WTC11 (cell line): ENCODE results near the gene GHR.

ENCODE experiments used
- ATF3 ChIP-seq: sonication (generic); formaldehyde crosslinking; conservative IDR thresholded peaks from 2 replicates; pipeline ENCODE4 v1.8.1; 2022; ENCODE audit warnings: mild to moderate bottlenecking, missing genetic modification reagents
- CTCF ChIP-seq: fragments of 200-600 bp; IDR thresholded peaks from 2 replicates; pipeline ENCODE4 v1.8.0; 2022; ENCODE audit warnings: antibody characterized with exemption
- E2F1 ChIP-seq: sonication (generic); formaldehyde crosslinking; IDR thresholded peaks from 2 replicates; pipeline ENCODE4 v1.8.0; 2022; ENCODE audit warnings: mild to moderate bottlenecking, missing genetic modification reagents
- ELF4 ChIP-seq: sonication (generic); formaldehyde crosslinking; IDR thresholded peaks from 2 replicates; pipeline ENCODE4 v1.8.1; 2022; ENCODE audit warnings: low read depth, mild to moderate bottlenecking, moderate library complexity, missing genetic modification reagents
- IRF2 ChIP-seq: sonication (generic); formaldehyde crosslinking; IDR thresholded peaks from 2 replicates; pipeline ENCODE4 v1.8.0; 2022; ENCODE audit warnings: low read depth, missing genetic modification reagents, borderline replicate concordance
- SP1 ChIP-seq: sonication (generic); formaldehyde crosslinking; conservative IDR thresholded peaks from 2 replicates; pipeline ENCODE4 v1.8.1; 2022; ENCODE audit warnings: missing genetic modification reagents
- TEAD1 ChIP-seq: sonication (generic); formaldehyde crosslinking; IDR thresholded peaks from 2 replicates; pipeline ENCODE4 v1.8.0; 2022; ENCODE audit warnings: mild to moderate bottlenecking, missing genetic modification reagents
- ZNF219 ChIP-seq: sonication (generic); formaldehyde crosslinking; IDR thresholded peaks from 2 replicates; pipeline ENCODE4 v1.8.0; 2023; ENCODE audit warnings: missing genetic modification reagents, mild to moderate bottlenecking, borderline replicate concordance
- TF ChIP-seq, protein P1 (sequence below): sonication (generic); formaldehyde crosslinking; IDR thresholded peaks from 2 replicates; pipeline ENCODE4 v1.8.1; 2023; ENCODE audit warnings: mild to moderate bottlenecking, missing genetic modification reagents
- TF ChIP-seq, protein P2 (sequence below): sonication (generic); formaldehyde crosslinking; IDR thresholded peaks from 2 replicates; pipeline ENCODE4 v1.8.0; 2023; ENCODE audit warnings: missing genetic modification reagents, mild to moderate bottlenecking, borderline replicate concordance

DNA sequence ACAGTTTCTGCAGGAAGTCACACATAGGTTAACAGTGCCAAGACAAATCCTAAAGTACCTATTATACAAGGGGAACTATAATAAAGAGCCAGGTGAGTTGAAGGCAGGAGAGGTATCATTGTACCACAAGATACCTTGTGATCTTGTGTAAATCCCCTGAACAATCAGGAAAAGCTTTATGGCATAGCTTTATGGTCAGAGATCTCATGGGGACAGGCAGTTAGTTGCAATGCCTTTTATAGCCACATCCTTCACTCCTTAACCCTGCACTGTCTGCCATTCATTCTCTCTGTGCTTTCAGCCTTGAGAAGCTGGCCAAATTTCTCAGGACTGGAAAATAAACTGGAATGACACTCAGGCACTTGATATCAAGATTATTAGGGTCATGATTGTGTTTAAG, 97.0 kb downstream of the GHR start:
- TF ChIP-seq, protein P1, sequence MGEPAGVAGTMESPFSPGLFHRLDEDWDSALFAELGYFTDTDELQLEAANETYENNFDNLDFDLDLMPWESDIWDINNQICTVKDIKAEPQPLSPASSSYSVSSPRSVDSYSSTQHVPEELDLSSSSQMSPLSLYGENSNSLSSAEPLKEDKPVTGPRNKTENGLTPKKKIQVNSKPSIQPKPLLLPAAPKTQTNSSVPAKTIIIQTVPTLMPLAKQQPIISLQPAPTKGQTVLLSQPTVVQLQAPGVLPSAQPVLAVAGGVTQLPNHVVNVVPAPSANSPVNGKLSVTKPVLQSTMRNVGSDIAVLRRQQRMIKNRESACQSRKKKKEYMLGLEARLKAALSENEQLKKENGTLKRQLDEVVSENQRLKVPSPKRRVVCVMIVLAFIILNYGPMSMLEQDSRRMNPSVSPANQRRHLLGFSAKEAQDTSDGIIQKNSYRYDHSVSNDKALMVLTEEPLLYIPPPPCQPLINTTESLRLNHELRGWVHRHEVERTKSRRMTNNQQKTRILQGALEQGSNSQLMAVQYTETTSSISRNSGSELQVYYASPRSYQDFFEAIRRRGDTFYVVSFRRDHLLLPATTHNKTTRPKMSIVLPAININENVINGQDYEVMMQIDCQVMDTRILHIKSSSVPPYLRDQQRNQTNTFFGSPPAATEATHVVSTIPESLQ (CRISPR knock-in tag) = no peak
- TF ChIP-seq CTCF (no peak), ELF4 (CRISPR knock-in tag) (no peak), IRF2 (CRISPR knock-in tag) (no peak), ZNF219 (CRISPR knock-in tag) (no peak), ATF3 (CRISPR knock-in tag) (no peak), TEAD1 (CRISPR knock-in tag) (no peak), SP1 (CRISPR knock-in tag) (no peak), E2F1 (no peak)
- TF ChIP-seq, protein P2, sequence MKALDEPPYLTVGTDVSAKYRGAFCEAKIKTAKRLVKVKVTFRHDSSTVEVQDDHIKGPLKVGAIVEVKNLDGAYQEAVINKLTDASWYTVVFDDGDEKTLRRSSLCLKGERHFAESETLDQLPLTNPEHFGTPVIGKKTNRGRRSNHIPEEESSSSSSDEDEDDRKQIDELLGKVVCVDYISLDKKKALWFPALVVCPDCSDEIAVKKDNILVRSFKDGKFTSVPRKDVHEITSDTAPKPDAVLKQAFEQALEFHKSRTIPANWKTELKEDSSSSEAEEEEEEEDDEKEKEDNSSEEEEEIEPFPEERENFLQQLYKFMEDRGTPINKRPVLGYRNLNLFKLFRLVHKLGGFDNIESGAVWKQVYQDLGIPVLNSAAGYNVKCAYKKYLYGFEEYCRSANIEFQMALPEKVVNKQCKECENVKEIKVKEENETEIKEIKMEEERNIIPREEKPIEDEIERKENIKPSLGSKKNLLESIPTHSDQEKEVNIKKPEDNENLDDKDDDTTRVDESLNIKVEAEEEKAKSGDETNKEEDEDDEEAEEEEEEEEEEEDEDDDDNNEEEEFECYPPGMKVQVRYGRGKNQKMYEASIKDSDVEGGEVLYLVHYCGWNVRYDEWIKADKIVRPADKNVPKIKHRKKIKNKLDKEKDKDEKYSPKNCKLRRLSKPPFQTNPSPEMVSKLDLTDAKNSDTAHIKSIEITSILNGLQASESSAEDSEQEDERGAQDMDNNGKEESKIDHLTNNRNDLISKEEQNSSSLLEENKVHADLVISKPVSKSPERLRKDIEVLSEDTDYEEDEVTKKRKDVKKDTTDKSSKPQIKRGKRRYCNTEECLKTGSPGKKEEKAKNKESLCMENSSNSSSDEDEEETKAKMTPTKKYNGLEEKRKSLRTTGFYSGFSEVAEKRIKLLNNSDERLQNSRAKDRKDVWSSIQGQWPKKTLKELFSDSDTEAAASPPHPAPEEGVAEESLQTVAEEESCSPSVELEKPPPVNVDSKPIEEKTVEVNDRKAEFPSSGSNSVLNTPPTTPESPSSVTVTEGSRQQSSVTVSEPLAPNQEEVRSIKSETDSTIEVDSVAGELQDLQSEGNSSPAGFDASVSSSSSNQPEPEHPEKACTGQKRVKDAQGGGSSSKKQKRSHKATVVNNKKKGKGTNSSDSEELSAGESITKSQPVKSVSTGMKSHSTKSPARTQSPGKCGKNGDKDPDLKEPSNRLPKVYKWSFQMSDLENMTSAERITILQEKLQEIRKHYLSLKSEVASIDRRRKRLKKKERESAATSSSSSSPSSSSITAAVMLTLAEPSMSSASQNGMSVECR (CRISPR knock-in tag) = no peak
